H9 (cell line): ENCODE data around the gene USP5. TPM values are rescaled to one million over a fixed set of nuclear protein-coding genes. Genes with fewer than 3 reads are reported as not detected.

ENCODE experiments used
- DNase-seq: peaks from one replicate; pipeline ENCODE4 v3.0.0-alpha.2; 2017
- H2AFZ ChIP-seq: one replicate; pipeline ENCODE4 v1.6.1; 2013; ENCODE audit warnings: mild to moderate bottlenecking, low read length, control low read depth, moderate library complexity
- H2AK5ac ChIP-seq: 2 replicates; pipeline ENCODE4 v1.6.1; 2013; ENCODE audit warnings: low read length, control low read depth, mixed read lengths; ENCODE audit not compliant: insufficient read length
- H2BK120ac ChIP-seq: one replicate; pipeline ENCODE4 v1.6.1; 2013; ENCODE audit warnings: low read depth, mild to moderate bottlenecking, low read length, control low read depth, inconsistent platforms; ENCODE audit not compliant: poor library complexity, severe bottlenecking
- H2BK12ac ChIP-seq: 2 replicates; pipeline ENCODE4 v1.6.1; 2013; ENCODE audit warnings: low read length, control low read depth, mixed read lengths, low read depth; ENCODE audit not compliant: insufficient read length
- H2BK15ac ChIP-seq: 2 replicates; pipeline ENCODE4 v1.6.1; 2013; ENCODE audit warnings: low read depth, low read length, control low read depth
- H2BK20ac ChIP-seq: one replicate; pipeline ENCODE4 v1.6.1; 2013; ENCODE audit warnings: low read depth, mild to moderate bottlenecking, low read length, control low read depth, inconsistent platforms; ENCODE audit not compliant: poor library complexity, severe bottlenecking
- H2BK5ac ChIP-seq: 2 replicates; pipeline ENCODE4 v1.6.1; 2013; ENCODE audit warnings: low read length, control low read depth, mixed read lengths; ENCODE audit not compliant: insufficient read length
- H3K14ac ChIP-seq: 2 replicates; pipeline ENCODE4 v1.6.1; 2013; ENCODE audit warnings: low read length, control low read depth; ENCODE audit not compliant: insufficient read depth
- H3K18ac ChIP-seq: 2 replicates; pipeline ENCODE4 v1.6.1; 2013; ENCODE audit warnings: low read depth, mild to moderate bottlenecking, mixed read lengths, low read length, control low read depth; ENCODE audit not compliant: insufficient read length
- H3K23ac ChIP-seq: 2 replicates; pipeline ENCODE4 v1.6.1; 2013; ENCODE audit warnings: low read length, control low read depth, mixed read lengths, low read depth; ENCODE audit not compliant: insufficient read length
- H3K23me2 ChIP-seq: 2 replicates; pipeline ENCODE4 v1.6.1; 2013; ENCODE audit warnings: low read depth, mild to moderate bottlenecking, mixed read lengths, low read length, control low read depth; ENCODE audit not compliant: insufficient read length, poor library complexity, severe bottlenecking
- H3K27ac ChIP-seq: 2 replicates; pipeline ENCODE4 v1.5.1; 2013; ENCODE audit warnings: low read length, control low read depth, mixed read lengths, low read depth; ENCODE audit not compliant: insufficient read length
- H3K27me3 ChIP-seq: 2 replicates; pipeline ENCODE4 v1.6.1; 2013; ENCODE audit warnings: low read length, control low read depth, inconsistent platforms; ENCODE audit not compliant: insufficient read depth
- H3K4ac ChIP-seq: 2 replicates; pipeline ENCODE4 v1.6.1; 2013; ENCODE audit warnings: low read depth, mild to moderate bottlenecking, control low read depth, inconsistent platforms, low read length, moderate library complexity
- H3K4me1 ChIP-seq: 2 replicates; pipeline ENCODE4 v1.6.1; 2013; ENCODE audit warnings: low read length, control low read depth, inconsistent platforms; ENCODE audit not compliant: insufficient read depth
- H3K4me2 ChIP-seq: 2 replicates; pipeline ENCODE4 v1.6.1; 2013; ENCODE audit warnings: low read length, control low read depth, mixed read lengths; ENCODE audit not compliant: insufficient read length, insufficient read depth
- H3K56ac ChIP-seq: 2 replicates; pipeline ENCODE4 v1.6.1; 2013; ENCODE audit warnings: low read depth, mild to moderate bottlenecking, mixed read lengths, low read length, control low read depth; ENCODE audit not compliant: insufficient read length
- H3K79me1 ChIP-seq: 2 replicates; pipeline ENCODE4 v1.6.1; 2013; ENCODE audit warnings: low read depth, mild to moderate bottlenecking, moderate library complexity, low read length, control low read depth, inconsistent platforms; ENCODE audit not compliant: insufficient read depth, poor library complexity, severe bottlenecking
- H3K79me2 ChIP-seq: 2 replicates; pipeline ENCODE4 v1.6.1; 2013; ENCODE audit warnings: low read length, control low read depth, inconsistent platforms; ENCODE audit not compliant: insufficient read depth
- H3K9ac ChIP-seq: 2 replicates; pipeline ENCODE4 v1.6.1; 2013; ENCODE audit warnings: low read length, control low read depth, mixed read lengths; ENCODE audit not compliant: insufficient read length; ENCODE audit errors: extremely low read depth
- H3K9me3 ChIP-seq: one replicate; pipeline ENCODE4 v1.6.1; 2013; ENCODE audit warnings: low read depth, low read length, inconsistent platforms; ENCODE audit not compliant: control insufficient read depth
- H3T11ph ChIP-seq: one replicate; pipeline ENCODE4 v1.6.1; 2013; ENCODE audit warnings: mild to moderate bottlenecking, low read length, control low read depth, inconsistent platforms
- H4K20me1 ChIP-seq: one replicate; pipeline ENCODE4 v1.6.1; 2013; ENCODE audit not compliant: control insufficient read depth, insufficient read length, insufficient read depth
- H4K5ac ChIP-seq: 2 replicates; pipeline ENCODE4 v1.6.1; 2013; ENCODE audit warnings: low read depth, mild to moderate bottlenecking, mixed read lengths, low read length, control low read depth; ENCODE audit not compliant: insufficient read length
- H4K8ac ChIP-seq: replicated peaks from 2 replicates; pipeline ENCODE4 v1.6.1; 2013; ENCODE audit warnings: low read length, control low read depth, mixed read lengths, low read depth; ENCODE audit not compliant: insufficient read length
- H4K91ac ChIP-seq: 2 replicates; pipeline ENCODE4 v1.6.1; 2013; ENCODE audit warnings: low read depth, mild to moderate bottlenecking, moderate library complexity, mixed read lengths, low read length, control low read depth; ENCODE audit not compliant: insufficient read length
- H3K27ac Mint-ChIP-seq, 3 experiments: 2 replicates in 2 of 3; 3 replicates in 1 of 3; pipeline ENCODE4 v1.8.0; 2020 to 2021; ENCODE audit warnings: mixed read lengths in 3 of 3, mild to moderate bottlenecking in 1 of 3, moderate library complexity in 1 of 3
- H3K27me3 Mint-ChIP-seq: 2 replicates; pipeline ENCODE4 v1.8.0; 2021; ENCODE audit warnings: low read depth, mild to moderate bottlenecking, moderate library complexity, mixed read lengths
- H3K36me3 Mint-ChIP-seq, 3 experiments: 2 replicates in 2 of 3; 3 replicates in 1 of 3; pipeline ENCODE4 v1.8.0; 2020 to 2021; ENCODE audit warnings: low read depth in 3 of 3, mixed read lengths in 3 of 3; ENCODE audit not compliant: insufficient read depth in 1 of 3
- H3K4me1 Mint-ChIP-seq, 2 experiments: 2 replicates each; pipeline ENCODE4 v1.8.0; 2020; ENCODE audit warnings: mixed read lengths in 2 of 2
- H3K4me3 Mint-ChIP-seq, 2 experiments: 2 replicates in 1 of 2; 3 replicates in 1 of 2; pipeline ENCODE4 v1.8.0; 2020 to 2021; ENCODE audit warnings: mild to moderate bottlenecking in 2 of 2, mixed read lengths in 2 of 2, moderate library complexity in 1 of 2
- H3K9me3 Mint-ChIP-seq, 2 experiments: 2 replicates in 1 of 2; 3 replicates in 1 of 2; pipeline ENCODE4 v1.8.0; 2020; ENCODE audit warnings: mild to moderate bottlenecking in 2 of 2, mixed read lengths in 2 of 2, moderate library complexity in 1 of 2
- CTCF ChIP-seq: fragments of 200-600 bp; sonication (generic); conservative IDR thresholded peaks from 3 replicates; pipeline ENCODE4 v1.8.0; 2021; ENCODE audit warnings: antibody characterized with exemption, mild to moderate bottlenecking
- WGBS: extraction: QIAGEN DNeasy Blood & Tissue Kit; methylation state at CpG from one replicate; pipeline ENCODE4 v1.1.7; 2013; ENCODE audit warnings: missing lambda C conversion rate, low lambda C conversion rate, mixed read lengths; ENCODE audit not compliant: insufficient read length; ENCODE audit errors: extremely low coverage; 5-methylcytosine and 5-hydroxymethylcytosine counted together
- total RNA-seq: library from RNA; stranded (reverse); gene quantifications from 2 replicates; pipeline ENCODE4 v1.2.1, GENCODE V29; 2021

Gene USP5
- total RNA-seq, 1 experiment from 2014 or later, result 143 TPM

DNA sequence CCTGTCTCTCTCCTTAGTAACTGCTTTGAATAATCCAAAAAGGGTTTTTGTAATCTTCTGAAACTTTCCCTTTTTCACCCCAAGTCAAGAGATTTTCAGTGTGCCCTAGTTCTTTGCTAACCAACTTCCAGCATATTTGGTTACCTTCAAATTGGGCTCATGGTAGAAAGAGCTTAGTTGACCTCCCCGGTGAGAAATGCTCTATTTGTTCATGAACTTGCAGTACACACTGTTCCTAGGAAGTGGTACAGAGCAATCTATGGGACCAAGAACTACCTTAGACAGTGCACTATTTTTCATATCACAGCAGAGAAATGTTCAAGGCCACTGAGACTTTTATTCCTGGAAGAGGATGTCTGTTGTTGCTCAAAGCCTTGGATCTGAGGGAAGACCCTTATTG, 1.7 kb downstream of the USP5 start:
- Histone ChIP-seq H3K23ac (no peak overlapping the region), H3K14ac (no peak overlapping the region), H3K23me2 (peaks cover 16% of the 10 kb centered on the region), H2AK5ac (no peak overlapping the region), H3K79me2 (peaks cover 5% of the 10 kb centered on the region; the same call in 1 of the 2 replicates), H4K8ac (no peak overlapping the region), H2BK20ac (no peak overlapping the region), H2BK15ac (no peak overlapping the region), H3K27ac (no peak overlapping the region), H3K79me1 (no peaks in the 10 kb centered on the region), H3K56ac (no peak overlapping the region), H3K4me2 (no peak overlapping the region), H4K91ac (no peak overlapping the region), H2AFZ (no peak overlapping the region), H3K4me1 (no peaks in the 10 kb centered on the region; the same call in 1 of the 2 replicates), H2BK120ac (no peak overlapping the region), H4K20me1 (peaks cover 2% of the 10 kb centered on the region), H3K4ac (no peak overlapping the region), H3T11ph (no peak overlapping the region), H3K18ac (no peak overlapping the region), H4K5ac (no peak overlapping the region), H3K9ac (no peak overlapping the region), H3K27me3 (no peaks in the 10 kb centered on the region), H3K9me3 (no peaks in the 10 kb centered on the region), H2BK5ac (no peak overlapping the region), H2BK12ac (no peak overlapping the region)
- Mint-ChIP-seq H3K4me1 (peaks cover 24 to 26% of the 10 kb centered on the region in 2 experiments), H3K36me3 (peaks cover 27 to 60% (median 59%) of the 10 kb centered on the region in 3 experiments; a peak in 6 of 7 replicates), H3K4me3 (peak overlapping the region; percentile 94 to 98), H3K27ac (peak overlapping the region in 2 of 3 experiments; percentile 71 to 84; a peak in 3 of 7 replicates), H3K27me3 (no peaks in the 10 kb centered on the region), H3K9me3 (no peaks in the 10 kb centered on the region; a peak in 1 of 5 replicates)
- DNase-seq, result no peak
- WGBS, result no CpG with 5 or more reads among the region's 1 CpG
- TF ChIP-seq CTCF, result no peak
